Stimulated activated CD4-positive, alpha-beta T cell treated with anti-CD3 and anti-CD28 coated beads, Interleukin-2, amount 100 ng/mL, for 48 hours (primary cell): Measurements from ENCODE around the gene PCDH12.
"Not testable (repeated sequence)": the region's sequence is repeated elsewhere in the genome, so short reads cannot be mapped to it uniquely, and the experiment has no call there.

ENCODE experiments used
- DNase-seq, 2 donors: peaks; one replicate each; pipeline ENCODE4 v3.0.0-alpha.2; 2020

PCDH12 gene

GRCh38 chr5:141935538-141935937 lies 22.5 kb downstream of the PCDH12 start:
- DNase-seq = no peak

GRCh38 chr5:141934099-141934844 lies 23.7 kb downstream of the PCDH12 start:
- DNase-seq = no peak

DNA sequence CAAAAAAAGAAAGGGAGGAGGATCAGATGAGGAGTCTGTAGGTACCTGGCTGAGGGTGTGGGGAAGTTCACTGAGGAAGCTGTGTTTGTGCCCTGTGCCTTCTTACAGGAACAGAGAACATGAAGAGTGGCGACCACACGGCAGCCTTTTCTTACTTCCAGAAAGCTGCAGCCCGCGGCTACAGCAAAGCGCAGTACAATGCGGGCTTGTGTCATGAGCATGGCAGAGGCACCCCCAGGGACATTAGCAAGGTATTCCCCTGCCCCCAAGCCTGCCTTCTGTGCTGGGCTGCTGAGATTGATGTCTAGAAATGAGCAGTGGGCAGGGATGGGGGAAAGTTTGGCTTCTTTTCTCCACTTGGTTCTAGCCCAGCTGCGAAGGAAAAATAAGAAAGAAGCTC lies 24.9 kb downstream of the PCDH12 start:
- DNase-seq = no peak

- no peak for DNase-seq
These were observed 26.3 kb downstream of the PCDH12 start for GRCh38 chr5:141931694-141932093.

- DNase-seq = no peak
These were observed 28.5 kb downstream of the PCDH12 start for GRCh38 chr5:141929398-141930058.

GRCh38 chr5:141928051-141928450 lies 30.0 kb downstream of the PCDH12 start:
- DNase-seq = no peak

GRCh38 chr5:141926434-141926833 lies 31.6 kb downstream of the PCDH12 start:
- DNase-seq = no peak

- DNase-seq = peak; percentile 85 to 87
These were observed 34.3 kb downstream of the PCDH12 start, which contains the start of gene DELE1 for GRCh38 chr5:141923448-141924313. Gene DELE1, plus strand, starts transcription at chr5:141923871. Its CDS starts 71 bp downstream, at chr5:141923942.

DNA sequence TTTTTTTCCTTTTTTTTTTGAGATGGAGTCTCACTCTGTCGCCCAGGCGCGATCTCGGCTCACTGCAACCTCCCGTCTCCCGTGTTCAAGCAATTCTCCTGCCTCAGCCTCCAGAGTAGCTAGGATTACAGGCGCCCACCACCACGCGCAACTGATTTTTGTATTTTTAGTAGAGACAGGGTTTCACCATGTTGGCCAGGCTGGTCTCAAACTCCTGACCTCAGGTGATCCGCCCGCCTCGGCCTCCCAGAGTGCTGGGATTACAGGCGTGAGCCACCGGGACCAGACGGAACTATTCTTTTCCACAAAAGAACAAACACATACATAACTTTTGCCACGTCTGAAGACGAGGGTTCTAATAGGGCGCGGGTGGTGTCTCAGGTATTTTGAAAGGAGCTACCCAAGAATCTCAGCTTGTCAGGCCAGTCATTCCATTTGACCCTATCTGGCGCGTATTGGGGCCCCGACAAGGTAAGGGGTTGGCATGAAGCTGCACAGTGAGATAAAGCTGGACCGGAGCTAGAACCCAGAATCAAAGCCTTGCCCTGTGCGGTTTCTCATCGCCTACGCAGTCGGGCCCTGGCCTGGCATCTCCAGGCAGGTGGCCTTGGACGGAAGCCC lies 35.1 kb downstream of the PCDH12 start:
- DNase-seq = not testable (repeated sequence)

DNA sequence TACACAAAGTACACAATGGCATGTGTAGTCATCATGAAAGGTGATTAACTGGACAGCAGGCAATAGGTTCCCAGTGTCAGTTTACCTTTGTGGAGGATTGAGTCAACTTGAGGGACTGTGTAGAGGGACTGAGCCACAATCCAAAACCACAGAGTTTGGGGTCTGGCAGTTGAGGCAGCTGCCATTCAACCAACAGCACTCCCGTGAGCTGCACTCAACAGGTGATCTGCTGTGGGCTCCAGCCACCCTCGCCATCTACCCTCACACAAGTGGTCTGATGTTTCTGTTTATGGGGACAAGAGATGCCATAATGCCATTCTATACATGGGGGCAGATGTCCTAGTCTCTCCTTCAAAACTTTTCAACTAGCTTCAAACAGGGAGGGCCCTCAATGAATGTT lies 37.2 kb downstream of the PCDH12 start:
- no peak for DNase-seq

GRCh38 chr5:141919218-141920119 lies 38.5 kb downstream of the PCDH12 start:
- no peak for DNase-seq

DNA sequence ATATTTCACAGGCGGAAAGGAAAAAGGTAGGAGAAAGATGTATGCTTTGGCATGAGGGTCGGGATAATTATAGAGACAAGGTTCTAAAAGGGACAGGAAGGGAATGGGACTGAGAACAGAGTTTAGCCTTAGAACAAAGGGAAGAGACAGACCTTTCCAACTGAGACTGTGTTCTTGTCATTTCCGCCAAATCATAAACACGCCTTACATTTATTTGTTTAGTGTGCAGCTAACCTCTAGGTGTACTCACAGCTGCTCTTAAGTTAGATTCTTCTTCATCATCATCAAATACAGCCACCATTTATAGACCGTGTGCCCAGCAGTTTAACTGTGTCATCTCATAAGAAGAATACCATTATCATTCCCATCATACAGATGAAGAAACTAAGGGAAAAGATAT lies 40.2 kb downstream of the PCDH12 start:
- DNase-seq = no peak

- DNase-seq = no peak
These were observed 41.5 kb downstream of the PCDH12 start for GRCh38 chr5:141916522-141916921.

DNA sequence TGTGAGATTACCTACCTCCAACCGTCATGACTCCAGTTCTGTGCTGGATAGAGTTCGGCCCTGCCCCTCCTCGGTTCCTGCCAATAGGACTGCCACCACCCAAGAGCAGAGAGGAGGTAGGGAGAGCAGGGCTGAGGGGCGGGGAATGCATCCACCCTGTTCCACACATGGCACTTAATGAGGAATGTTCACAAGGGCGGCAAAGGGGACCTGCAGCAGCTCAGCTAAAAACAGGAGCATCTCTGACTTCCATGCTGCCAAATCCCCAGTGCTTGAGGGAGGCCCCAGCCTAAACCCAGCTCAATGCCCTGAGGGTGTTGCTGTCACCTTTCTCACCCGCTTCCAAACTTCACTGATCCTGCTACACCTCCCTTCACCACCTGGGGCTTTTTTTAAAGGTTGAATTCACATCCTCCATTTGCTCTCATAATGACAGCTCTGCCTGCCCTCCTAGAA lies 42.1 kb downstream of the PCDH12 start:
- DNase-seq = no peak

DNA sequence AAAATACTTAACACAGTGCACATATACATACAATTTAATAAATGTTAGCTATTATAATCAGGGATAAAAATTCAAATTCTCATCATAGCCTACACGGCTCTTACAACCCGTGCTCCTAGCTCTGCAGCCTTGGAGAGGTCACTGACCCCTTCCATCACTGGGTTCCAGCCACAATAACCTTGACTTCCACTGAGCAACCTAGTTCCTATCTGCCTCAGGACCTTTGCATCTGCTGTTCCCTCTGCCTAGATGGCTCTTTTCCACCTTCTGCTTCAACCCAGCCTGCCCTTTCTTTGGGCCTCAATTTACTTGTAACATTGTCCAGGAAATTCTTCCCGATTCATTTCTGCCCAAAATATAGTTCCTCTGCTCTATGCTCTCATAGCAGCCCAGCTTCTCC lies 43.2 kb downstream of the PCDH12 start:
- no peak for DNase-seq

DNA sequence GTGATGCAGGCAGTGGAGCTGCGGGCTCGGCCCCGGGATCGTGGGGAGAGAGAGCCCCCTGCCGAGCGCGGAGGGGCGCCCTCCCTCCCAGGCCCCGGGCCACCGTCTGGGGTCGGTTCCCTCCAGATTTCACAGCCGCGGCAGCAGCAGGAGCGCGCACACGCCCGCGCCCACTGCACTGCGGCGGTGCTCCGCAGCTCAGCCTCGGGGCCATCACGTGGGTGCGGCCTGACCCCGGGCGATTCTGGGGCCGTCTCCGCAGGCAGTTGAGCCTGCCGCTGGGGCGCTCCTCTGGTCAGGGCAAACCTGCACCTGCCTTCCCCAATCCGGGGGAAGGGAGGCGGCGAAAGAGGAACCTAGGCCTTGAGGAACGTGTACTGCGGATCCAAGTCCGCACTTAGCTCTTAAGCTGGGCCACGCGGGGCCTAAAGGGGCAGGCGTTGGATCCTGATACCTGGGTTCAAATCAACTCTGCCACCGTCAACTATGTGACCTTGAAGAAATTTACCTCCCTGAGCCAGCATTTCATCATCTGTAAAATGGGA lies 43.7 kb downstream of the PCDH12 start:
- DNase-seq = no peak

- no peak for DNase-seq
These were observed 44.3 kb downstream of the PCDH12 start for GRCh38 chr5:141913560-141914198.

DNA sequence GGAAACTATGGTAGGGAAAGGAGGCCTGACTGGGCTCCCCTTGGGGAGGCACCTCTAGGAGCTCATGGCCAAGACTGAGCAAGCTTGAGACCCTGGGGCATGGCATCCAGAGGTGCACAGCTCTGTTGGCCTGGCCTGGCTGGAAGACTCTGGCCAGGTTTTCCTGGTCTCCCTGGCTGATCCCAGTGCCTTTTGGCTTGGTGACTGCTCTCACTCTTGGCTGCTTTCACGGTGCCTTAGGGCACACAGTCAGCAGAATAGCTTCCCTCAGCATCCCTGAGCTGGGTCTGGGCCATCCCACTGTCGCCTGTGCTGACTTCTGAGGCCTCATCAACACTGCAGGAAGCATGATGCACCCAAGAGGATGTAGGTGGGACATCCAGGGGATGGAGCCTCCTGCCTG lies 47.7 kb downstream of the PCDH12 start:
- DNase-seq = no peak

DNA sequence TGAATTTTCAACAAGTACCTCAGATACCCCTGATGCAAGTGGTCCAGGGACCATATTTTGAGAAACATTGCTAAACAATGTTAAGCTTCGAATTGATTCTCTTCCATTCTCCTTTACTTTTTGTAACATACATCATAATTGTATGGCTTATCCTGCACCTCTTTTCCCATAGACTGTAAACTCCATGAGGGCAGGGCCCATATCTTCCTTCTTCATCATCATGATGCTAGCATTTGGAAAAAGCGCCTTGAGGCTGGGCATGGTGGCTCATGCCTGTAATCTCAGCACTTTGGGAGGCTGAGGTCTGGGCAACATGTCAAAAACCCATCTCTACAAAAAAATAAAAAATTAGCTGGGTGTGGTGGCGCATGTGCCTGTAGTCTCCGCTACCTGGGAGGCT lies 48.8 kb downstream of the PCDH12 start:
- DNase-seq = no peak

DNA sequence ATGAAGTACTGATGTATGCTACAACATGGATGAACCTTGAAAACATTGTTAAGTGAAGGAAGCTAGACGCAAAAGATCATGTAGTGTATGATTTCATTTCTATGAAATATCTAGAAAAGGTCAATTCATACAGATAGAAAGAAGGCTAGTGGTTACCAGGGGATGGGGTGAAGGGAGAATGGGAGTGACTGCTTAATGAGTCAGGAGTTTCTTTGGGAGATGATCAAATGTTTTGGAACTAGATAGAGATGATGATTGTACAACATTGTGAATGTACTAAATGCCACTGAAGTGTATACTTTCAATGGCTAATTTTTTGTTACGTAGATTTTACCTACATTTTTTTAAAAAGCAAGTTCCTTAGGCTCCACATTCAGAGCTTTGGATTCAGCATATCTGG lies 49.2 kb downstream of the PCDH12 start:
- DNase-seq = no peak

DNA sequence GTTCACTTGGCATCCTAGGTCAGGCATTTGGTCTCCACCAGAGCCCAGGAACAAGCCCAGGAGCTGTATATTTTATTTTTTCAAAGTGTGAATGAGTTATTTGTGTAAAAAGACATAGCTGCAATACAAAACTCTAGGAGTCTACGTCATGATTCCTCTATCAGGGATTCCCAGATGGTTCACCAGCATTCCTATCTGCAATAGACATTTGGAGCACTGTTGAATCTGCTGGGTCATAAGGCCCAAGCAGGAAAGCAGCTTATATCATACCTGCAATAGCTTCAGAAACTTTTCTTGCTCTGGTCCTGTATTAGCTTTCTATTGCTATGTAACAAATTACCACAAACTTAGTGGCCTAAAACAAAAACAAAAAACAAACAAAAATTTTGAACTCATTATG lies 51.0 kb downstream of the PCDH12 start:
- DNase-seq = no peak
